Activated naive CD8-positive, alpha-beta T cell treated with anti-CD3 and anti-CD28 coated beads, Interleukin-2, amount 10 ng/mL, durations not matched to agents 7 days and 5 days (primary cell): Measurements from ENCODE around the gene ZNF618. TPM values are rescaled to one million over a fixed set of nuclear protein-coding genes. Genes with fewer than 3 reads are reported as not detected.

ENCODE experiments used
- ATAC-seq: fragments of 150-1000 bp; cut with Tn5 transposase; one replicate; pipeline ENCODE4 v1.10.0; 2021; ENCODE audit warnings: low read depth, moderate library complexity
- POLR2A ChIA-PET: fragments of 350-600 bp; sonication (Branson Sonifier 250); formaldehyde crosslinking; loops from one replicate; lab custom pipeline; 2021; ENCODE audit warnings: antibody characterized with exemption; lab: Charles Lee
- DNase-seq: peaks from one replicate; pipeline ENCODE4 v3.0.0; 2021
- H3K27ac Mint-ChIP-seq: one replicate; pipeline ENCODE4 v1.8.0; 2022; ENCODE audit warnings: mild to moderate bottlenecking, mixed read lengths
- H3K27me3 Mint-ChIP-seq: one replicate; pipeline ENCODE4 v1.8.0; 2022; ENCODE audit warnings: mild to moderate bottlenecking, moderate library complexity, mixed read lengths
- H3K36me3 Mint-ChIP-seq: one replicate; pipeline ENCODE4 v1.8.0; 2021; ENCODE audit warnings: mild to moderate bottlenecking, mixed read lengths
- H3K4me1 Mint-ChIP-seq: one replicate; pipeline ENCODE4 v1.8.0; 2021; ENCODE audit warnings: mixed read lengths
- H3K4me3 Mint-ChIP-seq: one replicate; pipeline ENCODE4 v1.8.0; 2022; ENCODE audit warnings: mild to moderate bottlenecking, moderate library complexity, mixed read lengths
- H3K9me3 Mint-ChIP-seq: one replicate; pipeline ENCODE4 v1.8.0; 2021; ENCODE audit warnings: mixed read lengths
- total RNA-seq, 2 experiments: library from RNA; stranded (reverse); gene quantifications; one replicate each; pipeline ENCODE4 v1.2.3, GENCODE V29; 2021

ZNF618 gene
- total RNA-seq, 2 experiments from 2014 or later = 0.60 to 0.75 TPM

GRCh38 chr9:114094971-114095370, 218.9 kb downstream of the ZNF618 start:
- H3K4me3 Mint-ChIP-seq = no peak overlapping the region
- POLR2A ChIA-PET = no interaction called here
- no peaks in the 10 kb centered on the region for H3K9me3 Mint-ChIP-seq
- DNase-seq = no peak
- no peak overlapping the region for H3K27ac Mint-ChIP-seq
- peaks cover 1% of the 10 kb centered on the region for H3K4me1 Mint-ChIP-seq
- peaks cover 25% of the 10 kb centered on the region for H3K27me3 Mint-ChIP-seq
- no peaks in the 10 kb centered on the region for H3K36me3 Mint-ChIP-seq
- ATAC-seq = no peak

DNA sequence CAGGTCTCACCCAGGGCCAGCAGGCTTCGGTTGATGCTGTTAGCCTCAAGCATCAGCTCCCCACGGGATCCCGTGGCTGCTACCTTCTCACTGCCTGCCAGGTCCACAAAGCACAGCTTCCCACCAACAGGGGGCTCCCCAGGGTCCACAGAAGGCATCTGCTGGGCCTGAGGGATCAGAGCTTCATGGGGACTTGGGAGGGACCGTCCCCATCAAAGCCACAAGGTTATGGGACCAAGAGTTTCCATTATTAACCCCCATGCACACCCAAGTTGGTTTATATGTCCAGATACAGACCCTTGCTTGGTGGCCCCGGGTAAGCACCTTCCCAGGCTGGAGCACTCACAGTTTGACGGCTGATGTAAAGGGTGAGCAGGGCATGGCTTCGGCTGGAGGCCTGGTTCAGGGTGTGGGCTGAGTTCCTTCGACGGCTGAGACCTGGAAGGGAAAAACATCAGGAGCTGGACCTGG, 220.0 kb downstream of the ZNF618 start:
- Mint-ChIP-seq H3K4me1 (peaks cover 1% of the 10 kb centered on the region), H3K27ac (no peak overlapping the region), H3K4me3 (no peak overlapping the region), H3K27me3 (peaks cover 28% of the 10 kb centered on the region), H3K9me3 (no peaks in the 10 kb centered on the region), H3K36me3 (no peaks in the 10 kb centered on the region)
- POLR2A ChIA-PET = no interaction called here
- DNase-seq (no peak), ATAC-seq (no peak)

DNA sequence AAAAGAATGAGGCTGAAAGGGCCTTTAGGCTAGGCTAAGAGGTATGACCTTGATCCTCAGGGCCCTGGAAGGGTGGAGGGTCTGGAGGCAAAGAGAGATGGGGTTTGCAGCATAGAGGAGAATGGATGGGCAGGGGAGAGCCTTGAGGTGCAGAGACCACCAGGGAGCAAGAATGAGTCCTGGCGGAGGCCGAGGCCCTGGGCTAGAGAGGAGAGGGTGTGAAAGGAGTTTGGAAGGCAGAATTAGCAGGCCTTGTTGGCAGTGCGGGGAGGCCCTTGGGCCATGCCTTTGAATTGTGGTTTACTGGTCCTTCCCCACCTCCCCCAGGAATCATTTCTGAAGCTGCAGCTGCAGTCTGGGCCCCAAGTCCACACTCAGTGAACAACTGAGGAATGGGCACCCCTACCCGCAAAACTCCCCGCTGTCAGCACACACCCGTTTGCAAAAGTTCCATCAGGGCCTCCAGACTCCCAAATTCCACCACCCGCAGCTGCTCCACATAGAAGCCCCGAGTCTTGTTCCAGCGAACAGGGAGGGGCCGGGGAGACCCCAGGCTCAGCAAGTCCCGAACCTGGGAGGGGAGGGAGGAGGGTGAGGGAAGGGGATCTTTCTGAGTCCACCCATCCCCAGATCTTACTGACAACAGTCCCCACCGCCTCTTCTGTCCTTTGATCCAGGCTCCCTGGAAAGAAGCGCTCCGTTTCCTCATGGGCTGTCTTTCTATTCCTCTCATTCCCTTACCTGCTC, 220.9 kb downstream of the ZNF618 start:
- Mint-ChIP-seq H3K4me3 (no peak overlapping the region), H3K4me1 (peaks cover 1% of the 10 kb centered on the region), H3K27me3 (peaks cover 30% of the 10 kb centered on the region), H3K27ac (no peak overlapping the region), H3K36me3 (no peaks in the 10 kb centered on the region), H3K9me3 (peaks cover 2% of the 10 kb centered on the region)
- ATAC-seq (no peak), DNase-seq (no peak)
- POLR2A ChIA-PET = no interaction called here

- POLR2A ChIA-PET = no interaction called here
- H3K4me3 Mint-ChIP-seq = peak overlapping the region; percentile 1
- no peak overlapping the region for H3K27ac Mint-ChIP-seq
- peaks cover 2% of the 10 kb centered on the region for H3K9me3 Mint-ChIP-seq
- H3K27me3 Mint-ChIP-seq = peaks cover 32% of the 10 kb centered on the region
- ATAC-seq (no peak), DNase-seq (no peak)
- H3K4me1 Mint-ChIP-seq = peaks cover 1% of the 10 kb centered on the region
- no peaks in the 10 kb centered on the region for H3K36me3 Mint-ChIP-seq
Observed at GRCh38 chr9:114097613-114098020, 221.5 kb downstream of the ZNF618 start.

DNA sequence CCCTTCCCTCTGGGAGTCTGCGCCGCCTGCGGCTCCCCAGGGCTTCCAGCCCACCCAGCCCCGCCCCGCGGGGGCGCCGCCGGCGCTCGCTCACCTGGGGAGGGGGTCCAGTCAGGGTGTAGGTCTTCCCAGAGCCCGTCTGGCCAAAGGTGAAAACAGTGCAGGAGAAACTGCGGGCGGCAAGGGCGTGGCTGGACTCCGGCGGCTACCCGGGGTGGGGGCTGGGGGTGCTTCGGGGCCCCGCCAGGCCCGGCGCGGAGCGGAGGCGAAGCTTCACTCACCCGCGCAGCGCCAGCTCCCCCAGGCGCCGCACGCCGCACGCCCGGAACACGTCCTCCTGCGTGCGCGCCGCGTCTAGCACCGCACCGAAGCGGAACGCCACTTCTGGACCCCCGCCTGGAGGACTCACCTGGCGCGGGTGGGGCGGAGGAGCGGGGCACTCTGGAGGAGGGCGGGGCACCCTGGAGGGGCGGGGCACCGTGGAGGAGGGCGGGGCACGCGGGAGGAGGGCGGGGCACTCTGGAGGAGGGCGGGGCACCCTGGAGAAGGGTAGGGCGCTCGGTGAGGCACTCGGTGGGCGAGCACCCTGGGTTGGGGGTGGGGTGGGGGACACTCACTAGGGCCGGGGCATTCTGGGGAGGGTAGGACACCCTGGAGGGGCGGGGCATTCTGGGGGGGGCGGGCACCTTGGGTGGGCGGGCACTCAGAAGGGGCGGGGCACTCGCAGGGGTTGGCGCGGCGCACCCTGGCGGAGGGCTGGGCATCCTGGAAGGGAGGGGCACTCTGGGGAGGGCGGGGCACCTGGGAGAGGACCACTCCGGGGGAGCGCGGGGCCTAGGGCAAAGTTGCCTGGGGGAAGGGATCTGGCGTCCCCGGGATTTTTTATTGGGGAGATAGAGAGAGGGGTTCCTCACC, 222.2 kb downstream of the ZNF618 start:
- H3K27ac Mint-ChIP-seq = no peak overlapping the region
- no peaks in the 10 kb centered on the region for H3K36me3 Mint-ChIP-seq
- peaks cover 36% of the 10 kb centered on the region for H3K27me3 Mint-ChIP-seq
- peaks cover 2% of the 10 kb centered on the region for H3K9me3 Mint-ChIP-seq
- DNase-seq (peak; percentile 49), ATAC-seq (peak; percentile 65)
- no peak overlapping the region for H3K4me3 Mint-ChIP-seq
- POLR2A ChIA-PET = no interaction called here
- peaks cover 1% of the 10 kb centered on the region for H3K4me1 Mint-ChIP-seq

- POLR2A ChIA-PET = no interaction called here
- H3K4me1 Mint-ChIP-seq = peaks cover 1% of the 10 kb centered on the region
- no peaks in the 10 kb centered on the region for H3K36me3 Mint-ChIP-seq
- no peak within 1 kb of the TSS for H3K4me3 Mint-ChIP-seq
- DNase-seq (no peak), ATAC-seq (no peak)
- H3K27ac Mint-ChIP-seq = no peak within 1 kb of the TSS
- peaks cover 44% of the 10 kb centered on the region for H3K27me3 Mint-ChIP-seq
- peaks cover 2% of the 10 kb centered on the region for H3K9me3 Mint-ChIP-seq
Observed at GRCh38 chr9:114098936-114099668, 223.0 kb downstream of the ZNF618 start, which contains the start of gene KIF12. TSS of gene KIF12 (minus strand) at chr9:114099292. CDS start at chr9:114099276, 16 bp downstream.

DNA sequence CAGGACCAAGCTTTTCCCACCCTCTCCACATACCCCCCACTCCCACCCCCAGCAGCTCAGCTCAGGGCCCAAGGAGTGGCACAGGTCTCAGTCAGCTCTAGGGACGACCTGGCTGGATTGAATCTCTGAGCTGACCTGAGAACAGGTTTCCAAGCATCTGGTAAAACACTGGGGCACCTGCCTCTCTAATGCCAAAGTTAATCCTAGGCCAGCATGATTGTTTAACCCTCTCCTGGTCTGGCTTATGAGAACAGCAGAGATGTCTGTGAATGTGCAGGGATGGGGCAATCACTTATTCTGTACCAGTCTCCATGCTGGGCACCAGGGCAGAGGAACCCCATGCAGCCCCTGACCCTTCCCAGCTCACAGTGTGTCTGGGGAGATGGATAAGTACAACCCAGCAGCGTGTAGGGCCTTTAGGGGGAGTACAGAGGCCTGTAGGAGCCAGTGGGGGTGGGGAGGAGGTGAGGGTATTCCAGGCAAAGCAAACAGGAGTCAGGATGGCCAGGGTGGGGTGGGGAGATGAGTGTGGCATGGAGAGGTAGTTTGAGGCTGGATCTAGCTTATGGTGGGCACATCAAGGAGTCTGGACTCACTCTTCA, 223.7 kb downstream of the ZNF618 start:
- POLR2A ChIA-PET = no interaction called here
- Mint-ChIP-seq H3K36me3 (no peaks in the 10 kb centered on the region), H3K27ac (no peak overlapping the region), H3K27me3 (peaks cover 46% of the 10 kb centered on the region), H3K9me3 (peaks cover 2% of the 10 kb centered on the region), H3K4me1 (peaks cover 1% of the 10 kb centered on the region), H3K4me3 (no peak overlapping the region)
- ATAC-seq (no peak), DNase-seq (no peak)

DNA sequence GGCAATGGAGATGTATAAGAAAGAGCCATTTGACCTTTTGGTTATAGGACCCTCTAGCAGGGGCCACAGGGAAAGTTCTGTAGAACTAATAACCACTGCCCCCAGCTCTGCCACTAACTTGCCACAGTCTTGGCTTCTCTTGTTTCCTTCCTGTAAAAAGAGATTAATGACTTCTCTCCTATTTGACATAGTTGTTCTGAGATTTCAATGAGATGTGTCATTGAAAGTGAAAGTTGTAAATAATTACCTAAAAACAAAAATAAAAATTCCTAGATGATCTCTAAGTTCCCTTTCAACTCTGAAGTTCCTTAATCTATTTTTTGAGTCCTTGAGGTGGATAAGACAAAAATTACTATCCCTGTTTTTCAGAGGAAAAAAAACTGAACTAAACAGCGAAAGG, 224.4 kb downstream of the ZNF618 start:
- H3K9me3 Mint-ChIP-seq = peaks cover 2% of the 10 kb centered on the region
- no peak for DNase-seq
- POLR2A ChIA-PET = no interaction called here
- H3K36me3 Mint-ChIP-seq = no peaks in the 10 kb centered on the region
- no peak overlapping the region for H3K27ac Mint-ChIP-seq
- H3K4me1 Mint-ChIP-seq = peaks cover 1% of the 10 kb centered on the region
- peaks cover 52% of the 10 kb centered on the region for H3K27me3 Mint-ChIP-seq
- no peak overlapping the region for H3K4me3 Mint-ChIP-seq
- ATAC-seq = no peak

DNA sequence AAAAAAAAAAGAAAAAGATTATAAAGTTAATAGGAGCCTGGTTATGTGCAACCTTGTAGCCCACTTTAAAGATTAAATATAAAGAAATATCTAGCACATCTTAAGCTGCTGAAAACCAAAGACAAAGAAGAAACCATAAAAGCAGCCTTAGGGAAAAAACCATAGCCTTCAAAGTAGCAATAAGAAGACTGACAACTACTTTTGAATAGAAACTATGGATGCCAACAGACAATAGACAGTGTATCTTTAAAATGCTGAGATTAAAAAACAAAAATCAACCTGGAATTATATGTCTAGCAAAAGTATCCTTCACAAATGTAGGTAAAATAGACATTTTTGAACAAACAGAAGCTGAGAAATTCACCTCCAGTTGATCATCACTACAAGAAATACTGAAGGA, 226.4 kb downstream of the ZNF618 start:
- H3K27me3 Mint-ChIP-seq = peaks cover 45% of the 10 kb centered on the region
- H3K4me3 Mint-ChIP-seq = no peak overlapping the region
- POLR2A ChIA-PET = interaction anchor here (0.7 kb wide), 1 partner anchor 13 kb away, joined by 6 read pairs; no protein-coding TSS in a partner anchor
- no peak overlapping the region for H3K27ac Mint-ChIP-seq
- no peaks in the 10 kb centered on the region for H3K36me3 Mint-ChIP-seq
- no peaks in the 10 kb centered on the region for H3K4me1 Mint-ChIP-seq
- ATAC-seq (no peak), DNase-seq (no peak)
- H3K9me3 Mint-ChIP-seq = peaks cover 2% of the 10 kb centered on the region

DNA sequence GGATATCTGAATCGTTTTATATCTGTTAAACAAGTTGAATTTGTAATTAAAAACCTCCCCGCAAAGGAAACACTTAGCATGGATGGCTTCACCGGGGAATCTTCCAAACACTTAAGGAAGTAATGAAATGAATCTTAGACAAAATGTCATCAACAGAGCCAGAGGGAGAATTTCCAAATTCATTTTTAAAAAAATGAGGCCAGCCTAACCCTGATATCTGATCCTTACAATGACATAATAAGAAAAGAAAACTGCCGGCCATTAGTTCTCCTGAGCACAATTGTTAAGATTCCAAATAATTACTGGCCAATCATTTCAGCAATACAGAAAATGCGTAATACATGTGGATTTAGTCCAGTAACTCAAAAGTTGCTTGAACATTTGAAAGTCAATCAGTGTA, 229.1 kb downstream of the ZNF618 start:
- Mint-ChIP-seq H3K4me3 (no peak overlapping the region), H3K27me3 (peaks cover 41% of the 10 kb centered on the region), H3K4me1 (no peaks in the 10 kb centered on the region), H3K36me3 (no peaks in the 10 kb centered on the region), H3K27ac (no peak overlapping the region), H3K9me3 (peaks cover 2% of the 10 kb centered on the region)
- DNase-seq (no peak), ATAC-seq (no peak)
- POLR2A ChIA-PET = no interaction called here
